Adipocyte (in vitro differentiated cells): ENCODE measurements around the gene SORL1.
"Not testable (repeated sequence)": the region's sequence is repeated elsewhere in the genome, so short reads cannot be mapped to it uniquely, and the experiment has no call there.

Experiments used
- DNase-seq: peaks from one replicate; pipeline ENCODE4 v3.0.0-alpha.2; 2015; ENCODE audit warnings: low read depth
- H3K27me3 ChIP-seq: replicated peaks from 2 replicates; pipeline ENCODE4 v1.7.0; 2013; ENCODE audit warnings: mild to moderate bottlenecking, low read length, moderate library complexity; ENCODE audit not compliant: control insufficient read depth, insufficient read depth
- H3K36me3 ChIP-seq: 2 replicates; pipeline ENCODE4 v1.7.0; 2013; ENCODE audit warnings: low read length, mild to moderate bottlenecking, moderate library complexity; ENCODE audit not compliant: control insufficient read depth, insufficient read depth, severe bottlenecking
- H3K4me1 ChIP-seq: 2 replicates; pipeline ENCODE4 v1.7.0; 2013; ENCODE audit warnings: mild to moderate bottlenecking, low read length, moderate library complexity; ENCODE audit not compliant: control insufficient read depth, insufficient read depth
- H3K4me3 ChIP-seq: 2 replicates; pipeline ENCODE4 v1.7.0; 2013; ENCODE audit warnings: mild to moderate bottlenecking, low read length, moderate library complexity
- H3K9ac ChIP-seq: 2 replicates; pipeline ENCODE4 v1.7.0; 2013; ENCODE audit warnings: mild to moderate bottlenecking, low read length, moderate library complexity
- H3K9me3 ChIP-seq: 2 replicates; pipeline ENCODE4 v1.7.0; 2013; ENCODE audit warnings: mild to moderate bottlenecking, low read length, moderate library complexity; ENCODE audit not compliant: control insufficient read depth

The SORL1 gene

DNA sequence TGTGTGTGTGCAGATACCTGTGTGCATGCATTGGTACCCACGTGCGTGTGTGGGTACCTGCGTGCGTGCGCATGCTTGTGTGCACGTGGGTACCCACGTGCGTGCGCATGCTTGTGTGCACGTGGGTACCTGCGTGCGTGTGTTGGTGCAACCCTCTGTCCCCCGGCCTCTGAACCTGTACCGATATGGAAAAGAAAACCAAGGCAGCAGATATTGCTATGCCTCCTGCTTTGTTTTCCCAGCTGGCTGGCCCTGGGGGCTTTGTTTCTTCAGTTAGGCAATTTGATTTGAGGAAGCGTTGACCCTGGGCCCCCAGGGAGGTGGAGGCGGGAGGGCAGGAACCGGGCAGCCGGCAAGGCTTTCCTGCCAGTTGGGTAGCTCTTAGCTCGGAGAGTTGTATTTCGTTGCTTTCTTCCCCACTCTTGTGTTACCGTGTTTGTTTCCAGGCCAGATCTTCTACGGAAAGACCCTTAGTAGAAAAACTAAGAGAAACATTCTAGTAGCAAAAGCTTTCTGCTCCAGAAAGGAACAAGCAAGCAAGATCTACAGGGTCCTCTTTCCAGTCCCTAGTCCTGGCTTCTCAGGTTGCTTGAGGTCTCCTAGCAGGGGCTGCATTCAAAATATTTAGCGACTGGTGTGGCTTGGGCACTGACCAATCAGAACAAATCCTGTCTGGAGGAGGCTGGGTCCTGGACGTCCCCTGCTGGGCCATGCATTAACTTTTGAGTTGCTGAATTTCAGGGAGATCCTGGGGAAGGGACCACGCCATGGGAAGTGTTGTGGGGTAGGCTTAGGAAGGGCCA, 27.0 kb downstream of the SORL1 start:
- Histone ChIP-seq H3K9ac (no peak overlapping the region), H3K4me1 (no peaks in the 10 kb centered on the region), H3K27me3 (peaks cover 60% of the 10 kb centered on the region), H3K9me3 (no peaks in the 10 kb centered on the region), H3K4me3 (no peak overlapping the region), H3K36me3 (no peaks in the 10 kb centered on the region)
- DNase-seq, result no peak

DNA sequence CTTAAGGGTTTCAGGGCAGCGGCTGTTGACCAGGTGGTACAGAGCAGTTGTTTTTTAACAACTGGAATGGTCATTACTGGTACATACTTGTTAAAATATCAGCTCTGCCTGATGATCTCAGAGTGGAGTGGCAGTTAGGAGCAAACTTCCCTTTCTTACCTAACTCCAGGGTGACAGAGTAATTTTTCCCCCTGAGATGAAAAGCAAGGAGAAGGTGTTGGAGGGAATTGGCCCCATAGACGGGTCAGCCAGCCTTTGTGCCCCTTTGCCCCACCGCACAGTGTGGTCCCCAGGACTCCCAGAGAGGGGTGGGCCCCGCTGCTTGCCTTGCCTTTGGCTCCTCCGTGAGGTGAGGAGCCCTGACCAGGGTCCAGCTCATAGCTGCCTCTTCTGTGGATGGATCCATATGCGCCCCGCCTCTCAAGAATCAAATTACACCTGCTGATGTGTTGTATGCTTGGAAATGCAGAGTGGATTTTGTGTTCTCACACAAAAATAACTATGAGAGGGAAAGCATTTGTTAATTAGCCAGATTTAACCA, 27.7 kb downstream of the SORL1 start:
- Histone ChIP-seq H3K36me3 (no peaks in the 10 kb centered on the region), H3K9ac (no peak overlapping the region), H3K4me1 (no peaks in the 10 kb centered on the region), H3K9me3 (no peaks in the 10 kb centered on the region), H3K27me3 (peaks cover 55% of the 10 kb centered on the region), H3K4me3 (no peak overlapping the region)
- no peak for DNase-seq

DNA sequence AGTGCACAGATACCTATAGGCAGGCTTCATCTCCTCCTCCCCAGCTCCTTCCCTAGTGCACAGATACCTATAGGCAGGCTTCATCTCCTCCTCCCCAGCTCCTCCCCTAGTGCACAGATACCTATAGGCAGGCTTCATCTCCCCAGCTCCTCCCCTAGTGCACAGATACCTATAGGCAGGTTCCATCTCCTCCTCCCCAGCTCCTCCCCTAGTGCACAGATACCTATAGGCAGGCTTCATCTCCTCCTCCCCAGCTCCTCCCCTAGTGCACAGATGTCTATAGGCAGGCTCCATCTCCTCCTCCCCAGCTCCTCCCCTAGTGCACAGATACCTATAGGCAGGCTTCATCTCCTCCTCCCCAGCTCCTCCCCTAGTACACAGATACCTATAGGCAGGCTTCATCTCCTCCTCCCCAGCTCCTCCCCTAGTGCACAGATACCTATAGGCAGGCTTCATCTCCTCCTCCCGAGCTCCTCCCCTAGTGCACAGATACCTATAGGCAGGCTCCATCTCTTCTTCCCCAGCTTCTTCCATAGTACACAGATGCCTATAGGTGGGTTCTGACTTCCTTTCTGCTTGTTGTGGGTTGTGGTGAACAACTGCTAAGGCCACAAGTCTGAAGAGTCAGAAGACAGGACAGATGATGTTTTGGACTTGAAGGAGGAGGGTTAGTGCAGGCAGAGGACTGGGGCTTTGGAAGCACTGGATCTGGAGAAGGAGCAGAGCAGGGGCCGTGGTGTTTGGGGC, 29.5 kb downstream of the SORL1 start:
- DNase-seq, result not testable (repeated sequence)

DNA sequence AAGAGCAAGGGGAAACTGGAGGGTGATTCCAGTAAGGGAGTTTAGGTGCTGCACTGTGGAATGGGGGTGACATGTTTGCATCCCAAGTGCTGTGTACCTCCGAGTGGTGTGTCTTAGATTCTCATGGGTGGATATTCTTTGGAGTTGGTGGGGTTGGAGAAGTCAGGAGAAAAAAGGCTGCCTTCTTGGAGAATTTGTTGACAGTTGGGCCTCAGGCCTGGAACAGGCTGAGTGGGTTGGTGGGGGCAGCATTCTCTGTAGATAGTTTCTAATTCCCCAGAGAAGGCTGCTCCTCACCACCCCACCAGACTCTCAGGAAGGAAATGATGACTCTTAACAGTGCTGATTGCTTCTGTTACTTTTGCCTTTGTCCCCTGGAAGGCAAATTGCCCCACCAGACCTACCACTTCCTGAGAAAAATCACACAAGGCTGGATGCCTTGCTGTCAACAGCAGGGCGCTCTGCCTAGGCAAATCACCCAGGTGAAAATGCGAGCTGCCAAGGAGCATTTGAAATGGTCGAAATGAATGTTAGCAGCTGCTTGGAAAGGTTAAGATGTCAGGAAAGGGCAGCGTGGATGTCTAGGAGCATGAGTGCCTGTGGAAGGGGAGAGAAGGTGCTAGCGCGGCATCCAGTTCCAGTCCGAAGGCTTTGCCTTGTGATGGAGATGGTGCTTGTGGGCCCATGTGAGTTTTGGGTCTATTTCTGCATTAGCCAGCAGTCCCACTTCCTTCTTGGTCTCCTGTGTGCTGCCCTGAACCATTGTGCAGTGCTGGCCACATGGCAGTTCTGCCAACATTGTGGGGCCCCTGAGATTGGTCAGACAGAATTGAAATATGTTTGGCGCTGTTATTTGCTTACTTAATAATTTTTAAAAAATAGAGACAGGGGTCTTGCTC, 30.4 kb downstream of the SORL1 start:
- Histone ChIP-seq H3K4me3 (no peak overlapping the region), H3K4me1 (no peaks in the 10 kb centered on the region), H3K27me3 (peaks cover 56% of the 10 kb centered on the region), H3K36me3 (no peaks in the 10 kb centered on the region), H3K9me3 (no peaks in the 10 kb centered on the region), H3K9ac (no peak overlapping the region)
- DNase-seq, result no peak

More for the DNA sequence above, 29.5 kb downstream of the SORL1 start:
- not testable (repeated sequence) for H3K4me3 ChIP-seq, H3K36me3 ChIP-seq, H3K9me3 ChIP-seq, H3K4me1 ChIP-seq, H3K9ac ChIP-seq
- H3K27me3 ChIP-seq, result peaks cover 56% of the 10 kb centered on the region

DNA sequence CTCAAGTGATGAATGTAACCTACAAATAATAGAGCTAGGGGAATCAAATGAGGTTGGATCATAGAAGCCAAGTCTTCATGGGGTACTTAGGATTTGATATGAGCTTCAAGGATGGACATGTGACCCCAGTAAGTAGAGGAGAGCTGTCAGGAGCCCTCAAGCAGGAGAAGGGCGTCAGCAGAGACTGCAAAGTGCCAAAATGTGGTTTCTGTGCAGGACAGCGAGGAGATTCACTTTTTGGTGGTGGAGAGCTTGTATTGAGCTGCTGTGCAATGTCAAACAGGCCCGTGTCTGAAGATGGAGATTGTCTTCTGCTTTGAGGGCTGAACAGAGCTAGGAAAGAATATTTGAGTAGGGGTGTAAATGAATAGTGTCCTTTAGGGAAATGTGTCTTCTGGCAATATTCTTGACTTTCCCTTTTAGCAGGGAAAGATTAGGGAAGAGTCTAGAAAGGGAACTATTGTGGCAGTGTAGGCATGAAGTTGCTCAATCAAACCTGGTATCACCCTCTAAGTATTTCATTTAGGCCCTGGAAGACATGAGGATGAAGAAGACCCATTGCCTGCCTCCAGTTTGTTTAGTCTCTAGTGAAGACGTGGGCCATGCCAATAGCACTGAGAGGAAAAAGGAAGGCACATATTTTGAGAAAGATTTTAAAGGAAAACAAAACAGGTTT, 31.8 kb downstream of the SORL1 start:
- no peaks in the 10 kb centered on the region for H3K4me1 ChIP-seq
- peaks cover 52% of the 10 kb centered on the region for H3K27me3 ChIP-seq
- DNase-seq, result no peak
- H3K36me3 ChIP-seq, result no peaks in the 10 kb centered on the region
- no peaks in the 10 kb centered on the region for H3K9me3 ChIP-seq
- no peak overlapping the region for H3K4me3 ChIP-seq
- H3K9ac ChIP-seq, result no peak overlapping the region

DNA sequence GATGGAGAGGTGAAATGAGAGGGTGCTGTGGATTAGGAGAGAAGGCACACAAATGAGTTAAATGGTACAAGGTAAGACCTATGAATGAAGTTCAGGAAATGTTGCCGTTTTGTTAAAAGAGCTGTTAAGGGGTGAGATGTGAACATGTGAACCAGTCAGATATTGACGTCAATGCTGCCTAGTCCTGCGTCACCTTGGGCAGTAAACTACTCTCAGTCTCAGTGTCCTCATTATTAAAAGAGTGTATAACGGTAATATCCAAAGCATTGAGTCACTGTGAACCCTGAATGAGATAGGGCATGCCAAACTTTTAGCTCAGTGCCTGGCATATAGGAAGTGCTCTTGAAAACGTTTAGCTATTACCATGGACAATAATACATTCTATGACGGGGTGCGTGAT, 33.1 kb downstream of the SORL1 start:
- H3K4me3 ChIP-seq, result no peak overlapping the region
- no peaks in the 10 kb centered on the region for H3K4me1 ChIP-seq
- H3K27me3 ChIP-seq, result peaks cover 48% of the 10 kb centered on the region
- H3K36me3 ChIP-seq, result no peaks in the 10 kb centered on the region
- DNase-seq, result no peak
- no peaks in the 10 kb centered on the region for H3K9me3 ChIP-seq
- H3K9ac ChIP-seq, result no peak overlapping the region

DNA sequence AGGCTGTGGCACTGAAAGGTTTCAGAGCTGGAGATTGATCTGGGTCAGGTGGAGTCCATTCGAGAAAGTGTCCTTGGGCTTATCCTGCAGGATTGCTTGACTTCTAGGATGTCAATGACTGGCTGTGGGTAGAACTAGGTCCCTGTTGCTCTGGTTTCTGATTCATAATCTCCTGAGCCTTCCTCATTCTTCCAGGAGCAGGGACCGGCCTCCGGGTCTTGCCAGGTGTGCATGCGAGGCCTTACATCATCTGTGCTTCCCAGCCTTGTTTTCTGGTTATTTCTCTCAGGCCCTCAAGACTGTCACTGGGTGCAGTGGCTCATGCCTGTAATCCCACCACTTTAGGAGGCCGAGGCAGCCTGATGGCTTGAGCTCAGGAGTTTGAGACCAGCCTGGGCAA, 33.9 kb downstream of the SORL1 start:
- H3K9ac ChIP-seq, result no peak overlapping the region

DNA sequence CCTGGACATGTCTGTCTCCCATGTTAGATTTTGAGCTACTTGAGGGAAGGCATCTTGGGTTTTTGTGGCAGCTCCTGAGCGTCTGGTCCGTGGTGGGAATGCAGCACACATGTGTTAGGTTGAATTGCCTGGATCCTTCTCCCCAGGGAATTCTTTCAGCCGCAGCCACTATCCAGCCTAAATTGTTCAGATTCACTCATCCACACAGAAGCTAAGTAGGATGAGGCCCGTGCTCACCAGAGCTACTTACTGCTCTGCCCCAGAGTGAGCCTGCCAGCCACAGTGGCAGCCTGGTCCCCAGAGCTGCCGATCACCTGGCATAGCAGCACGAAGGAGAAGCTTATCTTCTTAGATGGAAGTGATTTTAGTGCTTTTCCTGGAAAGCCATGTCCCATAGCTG, 35.1 kb downstream of the SORL1 start:
- H3K36me3 ChIP-seq, result no peaks in the 10 kb centered on the region
- no peak overlapping the region for H3K9ac ChIP-seq
- H3K9me3 ChIP-seq, result no peaks in the 10 kb centered on the region
- H3K4me3 ChIP-seq, result no peak overlapping the region
- no peaks in the 10 kb centered on the region for H3K4me1 ChIP-seq
- peaks cover 53% of the 10 kb centered on the region for H3K27me3 ChIP-seq
- DNase-seq, result no peak

More for the DNA sequence above, 33.9 kb downstream of the SORL1 start:
- H3K9me3 ChIP-seq, result no peaks in the 10 kb centered on the region
- no peak for DNase-seq
- no peaks in the 10 kb centered on the region for H3K4me1 ChIP-seq
- H3K4me3 ChIP-seq, result no peak overlapping the region
- no peaks in the 10 kb centered on the region for H3K36me3 ChIP-seq
- peaks cover 49% of the 10 kb centered on the region for H3K27me3 ChIP-seq

DNA sequence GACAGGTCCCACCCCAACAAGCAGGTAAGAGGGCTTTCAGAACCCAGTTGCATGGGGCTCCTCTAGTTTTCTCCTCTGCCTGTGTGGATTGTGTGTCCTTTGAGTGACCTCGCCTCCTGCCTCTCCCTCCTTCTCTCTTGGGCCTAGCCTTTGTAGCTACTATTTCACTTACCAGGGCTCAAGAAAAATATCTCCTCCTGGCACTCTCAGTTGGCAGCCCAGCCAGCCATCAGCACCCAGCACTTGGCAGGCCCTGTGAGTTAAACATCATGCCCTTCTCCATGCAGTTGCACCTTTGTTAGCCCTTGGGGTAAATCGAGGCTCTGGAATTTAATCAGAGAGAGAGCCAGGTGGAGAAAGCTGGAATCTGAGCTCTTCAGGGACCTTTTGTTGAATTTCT, 36.1 kb downstream of the SORL1 start:
- Histone ChIP-seq H3K4me3 (no peak overlapping the region), H3K4me1 (no peaks in the 10 kb centered on the region), H3K9ac (no peak overlapping the region), H3K36me3 (no peaks in the 10 kb centered on the region), H3K9me3 (no peaks in the 10 kb centered on the region), H3K27me3 (peaks cover 48% of the 10 kb centered on the region)
- no peak for DNase-seq

DNA sequence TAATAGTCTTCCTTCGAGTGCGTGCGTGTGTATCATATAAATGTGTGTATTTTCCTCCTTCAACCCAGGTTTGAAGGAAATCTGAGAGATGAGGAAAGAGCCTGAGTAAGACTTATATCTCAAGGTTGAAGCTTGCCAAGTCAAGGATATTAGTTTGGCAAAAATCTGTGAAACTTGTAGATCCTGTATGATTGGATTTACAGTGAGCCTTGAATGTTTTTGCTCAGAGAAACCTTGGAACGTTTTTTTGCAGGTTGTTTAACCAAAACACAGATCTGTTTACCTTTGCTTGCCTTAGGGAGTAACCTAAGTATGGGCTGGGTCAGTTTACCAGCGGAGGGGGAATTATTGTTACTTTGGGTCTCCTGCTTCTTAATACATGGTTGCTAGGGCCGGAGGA, 36.5 kb downstream of the SORL1 start:
- no peak for DNase-seq
- H3K4me1 ChIP-seq, result no peaks in the 10 kb centered on the region
- H3K9me3 ChIP-seq, result no peaks in the 10 kb centered on the region
- H3K4me3 ChIP-seq, result no peak overlapping the region
- H3K9ac ChIP-seq, result no peak overlapping the region
- H3K27me3 ChIP-seq, result peaks cover 45% of the 10 kb centered on the region
- H3K36me3 ChIP-seq, result no peaks in the 10 kb centered on the region
